HG03095 (cell line): ENCODE data around the gene EXOSC5.
"Not testable (repeated sequence)": the region's sequence is repeated elsewhere in the genome, so short reads cannot be mapped to it uniquely, and the experiment has no call there.

Experiments used
- ATAC-seq: cut with Tn5 transposase; IDR thresholded peaks from one replicate; pipeline ENCODE4 v1.9.1; 2021; ENCODE audit warnings: moderate library complexity; ENCODE audit not compliant: unreplicated experiment

EXOSC5 gene

DNA sequence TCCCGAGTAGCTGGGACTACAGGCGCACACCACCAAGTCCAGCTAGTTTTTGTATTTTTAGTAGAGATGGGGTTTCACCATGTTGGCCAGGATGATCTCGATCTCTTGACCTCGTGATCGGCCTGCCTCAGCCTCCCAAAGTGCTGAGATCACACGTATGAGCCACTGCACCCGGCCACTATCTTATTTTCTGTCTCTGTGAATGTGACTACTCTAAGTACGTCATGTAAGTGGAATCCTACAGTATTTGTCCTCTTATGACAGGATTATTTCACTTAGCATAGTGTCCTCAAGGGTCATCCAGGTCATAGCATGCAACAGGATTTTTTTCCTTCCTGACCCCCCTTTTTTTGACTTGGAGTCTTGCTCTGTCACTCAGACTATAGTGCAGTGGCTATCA, 25.6 kb downstream of the EXOSC5 start:
- ATAC-seq, result no peak

- not testable (repeated sequence) for ATAC-seq
Observed at GRCh38 chr19:41371119-41371518, 26.0 kb downstream of the EXOSC5 start.

GRCh38 chr19:41369769-41370168, 27.4 kb downstream of the EXOSC5 start:
- no peak for ATAC-seq

DNA sequence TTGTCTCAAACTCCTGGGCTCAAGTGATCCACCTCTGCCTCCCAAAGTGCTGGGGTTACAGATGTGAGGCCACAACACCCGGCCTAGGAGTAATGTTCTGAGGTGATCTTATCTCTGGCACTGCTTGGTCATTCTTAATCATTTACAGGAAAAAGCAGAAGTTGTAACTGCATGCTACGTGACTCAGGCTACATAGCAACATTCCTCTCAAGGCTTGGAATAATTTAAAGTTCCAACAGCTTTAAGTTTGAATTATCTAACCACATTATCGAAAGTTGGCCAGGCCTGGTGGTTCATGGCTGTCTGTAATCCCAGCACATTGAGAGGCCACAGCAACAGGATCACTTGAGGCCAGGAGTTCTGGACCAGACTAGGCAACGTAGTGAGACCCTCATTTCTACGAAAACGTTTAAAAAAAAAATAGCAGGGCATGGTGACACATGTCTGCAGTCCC, 29.3 kb downstream of the EXOSC5 start:
- no peak for ATAC-seq

DNA sequence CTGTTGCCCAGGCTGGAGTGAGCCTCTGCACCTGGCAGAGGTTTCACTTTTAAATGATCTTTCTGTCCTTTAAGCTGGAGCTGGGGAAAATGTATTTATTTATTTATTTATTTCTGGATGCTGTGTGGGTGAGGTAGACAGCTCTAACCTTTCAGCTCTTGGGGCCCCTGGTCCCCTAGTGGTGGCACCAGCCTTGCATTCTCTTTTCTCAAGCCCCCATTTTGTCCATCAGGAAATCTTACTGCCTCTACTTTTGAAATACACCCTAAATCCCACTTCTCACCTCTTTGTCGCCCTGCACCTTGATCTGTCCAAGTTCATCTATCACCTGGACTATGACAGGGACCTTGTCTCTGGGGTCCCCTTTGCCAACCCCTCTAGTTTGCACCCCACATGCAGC, 31.1 kb downstream of the EXOSC5 start:
- no peak for ATAC-seq

DNA sequence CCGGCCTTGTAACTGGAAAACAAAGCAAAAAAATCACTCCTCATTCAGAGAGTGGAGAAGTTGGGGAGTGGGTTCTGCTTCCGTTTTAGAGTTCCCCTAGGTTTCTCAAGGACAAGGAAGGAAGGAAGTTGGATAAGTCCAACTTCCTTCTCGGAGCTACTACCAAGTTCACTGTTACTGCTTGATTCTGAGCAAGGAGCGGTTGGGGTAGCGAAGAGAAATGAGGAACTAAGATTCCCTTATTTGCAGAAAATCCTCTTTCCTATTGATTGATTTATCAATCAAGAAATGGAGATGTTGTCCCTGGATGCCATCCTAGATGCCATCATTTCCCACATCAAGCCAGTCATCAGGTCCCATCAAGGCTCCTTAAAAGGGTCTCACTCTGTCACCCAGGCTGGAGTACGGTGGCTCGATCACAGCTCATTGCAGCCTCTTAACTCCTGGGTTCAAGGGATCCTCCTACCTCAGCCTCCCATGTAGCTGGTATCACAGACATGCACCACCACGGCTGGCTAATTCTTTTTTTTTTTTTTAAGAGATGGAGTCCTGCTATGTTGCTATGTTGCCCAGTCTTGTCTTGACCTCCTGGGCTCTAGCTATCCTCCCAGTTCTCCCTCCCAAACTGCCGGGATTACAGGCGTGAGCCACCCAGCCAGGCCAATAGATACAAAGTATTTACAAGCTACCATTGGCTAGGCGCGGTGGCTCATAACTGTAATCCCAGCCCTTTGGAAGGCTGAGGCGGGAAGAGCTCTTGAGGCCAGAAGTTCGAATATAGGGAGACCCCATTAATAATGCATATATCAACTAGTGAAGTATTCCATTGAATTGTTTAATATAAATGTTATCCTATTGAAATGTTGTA, 32.4 kb downstream of the EXOSC5 start:
- ATAC-seq, result no peak

GRCh38 chr19:41363753-41364523, 33.2 kb downstream of the EXOSC5 start, which contains the start of gene B9D2:
Gene B9D2, minus strand, starts transcription at chr19:41364149. Its CDS starts 630 bp downstream, at chr19:41363519.
- peak; percentile 77 for ATAC-seq

DNA sequence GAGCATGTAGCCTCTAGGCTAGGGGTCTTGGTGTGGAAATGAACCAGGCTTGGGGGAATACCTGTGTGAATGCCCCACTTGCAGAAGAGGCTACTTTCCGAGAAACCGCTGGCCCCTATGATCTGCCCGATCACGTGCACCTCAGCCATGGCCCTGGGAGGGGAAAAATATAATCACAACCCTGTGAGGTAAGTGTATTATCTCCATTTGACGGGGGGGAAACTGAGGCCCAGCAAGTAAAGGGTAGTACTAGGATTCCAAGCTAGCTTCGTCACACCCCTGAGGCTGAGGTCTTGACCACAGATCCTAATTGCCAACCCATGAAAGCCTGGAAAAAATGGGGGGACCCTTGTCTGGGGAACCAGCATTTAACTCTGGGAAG, 33.8 kb downstream of the EXOSC5 start:
- no peak for ATAC-seq

DNA sequence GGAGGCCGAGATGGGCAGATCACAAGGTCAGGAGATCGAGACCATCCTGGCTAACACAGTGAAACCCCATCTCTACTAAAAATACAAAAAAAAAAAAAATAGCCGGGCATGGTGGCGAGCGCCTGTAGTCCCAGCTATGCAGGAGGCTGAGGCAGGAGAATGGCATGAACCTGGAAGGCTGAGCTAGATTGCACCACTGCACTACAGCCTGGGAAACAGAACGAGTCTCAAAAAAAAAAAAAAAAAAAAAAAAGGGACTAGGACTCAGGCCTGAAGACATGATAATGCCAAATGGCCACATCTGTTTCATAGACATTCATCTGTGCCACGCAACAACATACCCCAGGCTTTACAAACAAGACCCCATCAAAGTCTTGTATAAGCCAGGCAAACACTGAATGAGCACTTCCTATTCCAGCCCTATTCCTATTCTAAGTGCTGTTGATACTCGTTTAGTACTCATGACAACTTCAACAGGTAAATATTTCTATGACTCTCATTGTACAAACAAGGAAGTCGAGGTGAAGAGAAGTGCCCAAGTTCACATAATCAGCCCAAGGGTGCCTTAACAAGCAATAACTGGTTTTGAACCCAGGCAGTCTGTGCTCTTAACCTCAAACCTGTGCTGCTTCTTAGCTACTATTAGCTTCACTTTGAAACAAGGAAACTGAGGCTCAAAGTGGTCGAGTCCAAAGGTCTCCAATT, 34.9 kb downstream of the EXOSC5 start:
- no peak for ATAC-seq

GRCh38 chr19:41359741-41360140, 37.4 kb downstream of the EXOSC5 start:
- ATAC-seq, result no peak

DNA sequence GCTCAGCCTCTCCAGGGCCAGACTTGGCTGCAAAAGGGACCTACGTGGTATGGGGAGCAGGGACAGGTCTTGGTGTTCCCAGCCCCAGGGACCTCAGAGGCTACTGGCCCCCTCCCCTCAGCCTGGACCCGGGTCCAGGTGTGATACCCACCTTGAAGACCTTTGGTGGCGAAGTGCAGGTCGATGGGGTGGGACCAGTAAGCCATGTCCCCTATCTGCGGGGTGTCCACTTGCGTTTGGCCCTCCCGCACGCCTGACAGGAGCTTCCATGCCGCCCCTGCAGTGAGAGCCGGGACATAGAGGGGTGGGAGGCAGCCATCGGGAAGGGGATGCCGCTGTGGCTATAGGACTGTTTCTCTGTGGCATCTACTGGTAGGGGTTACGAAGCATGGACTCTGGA, 39.4 kb downstream of the EXOSC5 start:
- no peak for ATAC-seq

GRCh38 chr19:41356984-41357739, 40.0 kb downstream of the EXOSC5 start:
- ATAC-seq, result no peak

DNA sequence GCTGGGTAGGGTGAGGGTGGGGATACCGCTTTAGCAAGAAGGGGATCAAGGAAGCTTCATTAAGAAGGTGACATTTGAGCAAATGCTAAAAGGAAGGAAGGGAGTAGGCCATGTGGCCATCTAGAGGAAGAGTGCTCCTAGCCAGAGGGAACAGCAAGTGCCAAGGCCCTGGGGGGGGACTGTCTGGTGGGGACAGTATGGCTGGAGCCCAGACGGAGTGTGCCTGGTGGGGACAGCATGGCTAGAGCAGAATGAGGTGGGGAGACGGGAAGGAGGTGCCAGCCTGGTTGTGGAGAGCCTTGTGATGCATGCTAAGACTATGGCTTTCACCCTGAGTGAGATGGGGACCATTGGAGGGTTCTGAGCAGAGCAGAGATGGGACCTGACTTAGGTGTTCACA, 41.4 kb downstream of the EXOSC5 start:
- no peak for ATAC-seq

DNA sequence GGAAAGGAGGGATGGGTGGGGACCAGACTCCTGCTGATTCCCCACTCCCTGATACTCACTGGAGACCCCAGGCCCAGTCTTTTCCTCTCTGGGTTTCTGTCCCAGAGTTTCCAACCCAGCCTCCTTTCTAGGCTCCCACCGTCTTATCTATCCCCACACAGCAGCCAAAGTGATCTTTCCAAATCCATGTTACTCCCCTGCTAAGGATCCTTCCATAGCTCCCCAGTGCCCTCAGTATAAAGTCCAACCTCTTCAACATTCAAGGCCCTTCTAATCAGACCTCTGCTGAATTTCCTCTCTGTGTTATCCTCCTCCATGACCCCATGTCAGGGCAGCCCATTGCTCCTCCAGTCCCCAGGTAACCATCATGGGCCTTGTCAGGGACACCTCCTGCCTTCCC, 42.1 kb downstream of the EXOSC5 start:
- ATAC-seq, result no peak

- no peak for ATAC-seq
Observed at GRCh38 chr19:41354343-41354953, 42.7 kb downstream of the EXOSC5 start.

DNA sequence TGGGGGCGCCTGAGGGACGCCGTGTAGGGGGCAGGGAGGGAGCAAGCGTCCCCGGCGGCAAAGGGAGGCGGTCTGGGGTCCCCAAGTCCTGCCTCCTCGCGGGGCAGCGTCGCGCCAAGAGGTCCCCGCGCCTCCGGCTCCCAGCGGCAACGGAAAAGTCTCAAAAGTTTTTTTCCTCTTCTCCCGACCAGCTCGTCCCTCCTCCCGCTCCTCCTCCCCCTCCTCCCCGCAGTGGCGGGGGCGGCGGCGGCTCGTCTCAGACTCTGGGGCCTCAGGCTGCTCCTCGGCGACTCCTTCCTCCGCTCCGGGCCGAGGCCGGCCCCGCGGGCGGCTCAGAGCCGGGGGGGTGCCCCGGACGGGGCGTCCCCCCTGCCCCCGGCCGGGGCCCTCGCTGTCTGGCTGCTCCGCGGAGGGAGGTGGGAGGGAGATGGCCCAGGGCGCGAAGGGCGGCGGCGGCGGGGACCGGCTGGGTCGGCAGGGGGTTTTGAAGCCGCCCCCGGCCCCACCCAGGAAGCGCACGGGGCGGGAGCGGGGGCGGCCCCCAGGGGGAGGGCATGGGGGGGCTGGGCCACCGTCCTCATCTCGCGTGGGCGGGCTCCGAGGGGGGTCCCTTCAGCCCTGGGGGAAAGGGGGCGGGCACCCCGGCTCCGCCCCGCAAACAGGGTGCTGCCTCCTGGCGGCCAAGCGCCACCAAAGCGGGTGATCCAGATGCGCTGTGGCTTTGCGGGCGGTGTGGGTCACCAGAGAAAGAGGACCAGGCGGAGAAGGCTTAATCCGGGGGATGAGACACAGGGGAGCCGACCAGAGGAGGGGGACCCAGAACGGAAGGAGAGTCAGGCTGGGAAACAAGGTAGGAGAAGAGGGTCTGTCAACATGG, 43.5 kb downstream of the EXOSC5 start, which contains the start of gene TGFB1:
Gene TGFB1 (minus strand): TSS at position 457 of the 877 bp plus-strand sequence. CDS start 878 bp downstream, outside the sequence.
- no peak for ATAC-seq

- no peak for ATAC-seq
Observed at GRCh38 chr19:41352609-41353465, 44.3 kb downstream of the EXOSC5 start.

DNA sequence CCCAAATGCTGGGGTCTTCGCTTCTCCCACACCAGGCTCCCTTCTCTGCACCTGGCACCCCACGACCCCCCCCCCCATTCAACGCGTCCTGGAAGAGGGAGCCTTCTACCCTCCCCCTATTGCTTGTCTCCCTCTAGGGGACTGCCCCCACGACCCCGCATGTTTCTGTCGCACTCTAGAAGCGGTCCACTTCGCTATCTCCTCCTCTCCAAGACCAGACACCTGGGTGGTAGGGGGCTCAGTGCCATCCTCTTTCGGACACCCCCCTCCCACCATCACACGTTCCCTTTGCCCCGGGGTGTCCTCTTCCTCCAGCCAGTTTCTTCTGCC, 44.9 kb downstream of the EXOSC5 start:
- ATAC-seq, result no peak
